ENCODE measurements around the gene CLDN20. TPM values are rescaled to one million over a fixed set of nuclear protein-coding genes. Genes with fewer than 3 reads are reported as not detected.
A peak's percentile ranks its signal among the peaks of the same experiment; 100 is the strongest.

CLDN20 gene
- total RNA-seq, 1 donor from 2014 or later, result not detected

DNA sequence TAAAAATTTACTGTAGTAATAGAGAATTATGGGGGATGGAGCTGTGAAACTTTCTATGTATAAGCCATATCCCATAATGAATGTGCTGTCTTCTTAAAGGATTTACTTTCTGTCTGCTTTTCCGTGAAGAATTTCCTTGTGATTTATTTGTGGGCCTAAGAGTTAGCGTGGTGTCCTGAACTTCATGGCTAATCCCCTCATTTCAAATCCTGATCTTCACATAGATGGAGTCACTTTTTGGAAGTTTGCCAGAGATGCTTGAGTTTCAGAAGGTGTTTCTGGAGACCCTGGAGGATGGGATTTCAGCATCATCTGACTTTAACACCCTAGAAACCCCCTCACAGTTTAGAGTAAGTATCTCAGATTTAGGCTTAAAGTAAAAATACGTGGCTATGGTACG, 19.4 kb upstream of the CLDN20 start:
- DNase-seq (ENCODE audit: extremely low read depth, low read depth, low spot score), result no peak

DNA sequence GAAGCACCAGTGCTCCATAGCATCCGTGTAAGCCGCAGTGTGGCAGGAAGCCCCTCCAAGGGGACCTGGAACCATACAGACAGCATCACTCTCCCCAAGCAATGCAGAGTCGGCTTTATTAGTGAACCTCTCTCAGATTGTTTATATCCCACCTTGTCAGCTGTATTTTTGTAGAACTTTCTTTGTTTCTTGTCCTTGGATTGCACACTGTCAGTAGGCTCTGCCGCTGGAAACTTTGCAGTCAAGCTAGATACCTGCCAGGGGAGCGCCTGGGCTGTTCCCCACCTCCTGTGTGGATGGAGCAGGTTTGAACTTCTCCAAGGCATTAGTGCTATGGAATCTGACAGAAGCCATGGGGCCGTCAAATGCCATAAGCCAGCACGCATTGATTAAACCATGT, 18.6 kb upstream of the CLDN20 start:
- DNase-seq (ENCODE audit: extremely low read depth, low read depth, low spot score), result no peak

DNA sequence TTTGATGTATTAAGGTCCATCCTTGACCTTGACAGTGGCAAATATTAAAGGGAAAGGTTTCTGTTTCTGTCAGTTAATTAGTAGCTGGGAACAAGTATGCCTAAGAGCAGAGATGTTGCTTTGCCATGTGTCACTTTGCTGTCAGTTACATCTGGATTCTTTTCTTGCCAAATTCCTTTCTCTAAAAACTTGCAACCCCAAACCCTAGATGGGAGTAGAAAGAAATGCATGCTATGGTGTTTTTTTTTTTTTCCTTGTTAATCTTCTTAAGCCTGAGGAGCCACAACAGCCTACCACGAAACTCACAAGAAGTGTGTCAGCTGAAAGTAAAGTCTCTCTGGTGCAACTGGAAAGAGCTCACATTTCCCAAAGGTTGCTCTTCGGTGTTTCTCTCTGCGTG, 18.0 kb upstream of the CLDN20 start:
- DNase-seq (ENCODE audit: extremely low read depth, low read depth, low spot score), result no peak

DNA sequence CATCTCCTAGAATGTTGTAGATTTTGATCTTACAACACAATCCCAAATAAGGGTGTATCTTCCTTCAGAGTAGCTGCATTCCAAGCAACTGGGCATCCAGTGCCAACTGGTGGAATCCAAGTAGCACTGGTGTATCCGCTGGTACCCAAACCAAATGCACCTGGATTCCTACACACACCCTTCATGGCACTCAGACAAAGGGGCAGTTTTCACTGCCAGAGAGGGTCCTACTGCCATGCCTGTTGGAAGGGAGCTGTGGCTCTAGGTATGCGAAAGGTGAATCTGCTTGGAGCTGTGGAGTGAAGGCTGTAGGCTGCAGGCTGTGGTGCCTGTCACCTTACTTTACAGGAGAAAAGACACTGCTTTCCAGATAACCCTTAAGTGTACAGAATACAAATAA, 17.0 kb upstream of the CLDN20 start:
- DNase-seq (ENCODE audit: extremely low read depth, low read depth, low spot score), result no peak

DNA sequence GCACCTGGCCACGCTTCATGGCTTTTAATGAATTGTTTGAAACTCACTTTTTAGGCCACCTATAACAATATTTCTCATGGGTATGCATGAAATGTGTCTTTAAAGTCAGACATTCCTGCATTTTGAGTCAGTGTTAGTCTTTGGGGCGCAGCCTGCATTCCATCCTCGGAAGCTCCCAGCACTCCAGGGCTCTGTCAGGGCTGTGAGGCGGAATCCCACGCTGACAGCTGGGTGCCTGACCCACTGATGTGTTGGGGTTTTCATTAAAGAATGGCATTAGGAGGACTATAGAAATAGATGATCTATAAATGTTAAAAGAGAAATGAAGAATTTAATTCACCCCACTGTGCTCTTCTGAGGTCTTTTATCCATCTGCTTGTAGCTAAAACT, 16.2 kb upstream of the CLDN20 start:
- DNase-seq (ENCODE audit: extremely low read depth, low read depth, low spot score), result no peak

DNA sequence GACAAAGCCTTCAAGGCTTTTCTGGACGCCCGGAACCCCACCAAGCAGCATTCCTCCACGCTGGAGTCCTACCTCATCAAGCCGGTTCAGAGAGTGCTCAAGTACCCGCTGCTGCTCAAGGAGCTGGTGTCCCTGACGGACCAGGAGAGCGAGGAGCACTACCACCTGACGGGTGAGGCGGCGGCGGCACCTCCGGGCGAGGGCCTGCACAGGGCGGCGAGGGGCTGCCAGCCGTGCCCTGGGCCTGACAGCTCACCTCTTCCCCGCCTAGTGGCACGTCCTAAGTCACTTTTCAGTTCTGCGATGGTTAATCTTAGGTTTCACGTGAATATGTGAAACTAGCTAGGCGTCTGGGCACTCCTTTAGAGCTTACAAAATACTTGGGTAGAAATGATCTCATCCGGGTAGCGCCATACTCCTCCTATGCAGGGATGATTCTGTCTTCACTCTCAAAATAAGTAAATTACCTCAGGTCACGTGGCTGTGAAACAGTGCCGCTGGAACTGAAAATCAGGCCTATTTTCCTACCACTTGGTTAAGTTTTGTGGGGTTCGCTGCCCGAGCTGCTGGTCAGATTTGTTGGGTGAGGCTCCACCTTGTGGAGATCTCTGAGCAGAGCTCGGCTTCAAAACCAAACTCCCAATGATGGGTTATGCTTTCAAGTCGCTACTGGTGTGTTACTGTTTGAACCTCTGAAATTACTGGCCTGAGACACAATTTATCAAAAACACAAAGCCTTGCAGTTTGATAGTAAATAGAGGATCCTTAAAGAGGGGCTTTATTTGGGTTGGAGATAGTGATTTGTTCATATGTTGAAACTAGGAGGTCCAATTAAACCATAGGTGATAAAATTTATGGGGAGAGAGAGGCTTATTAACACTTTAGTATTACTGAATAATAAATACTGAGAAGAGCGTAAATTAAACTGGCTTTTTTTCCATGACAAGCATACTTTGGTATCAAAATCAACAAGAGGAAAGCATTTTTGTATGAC, 15.5 kb upstream of the CLDN20 start:
- peak; percentile 31 for DNase-seq (ENCODE audit: extremely low read depth, low read depth, low spot score)

DNA sequence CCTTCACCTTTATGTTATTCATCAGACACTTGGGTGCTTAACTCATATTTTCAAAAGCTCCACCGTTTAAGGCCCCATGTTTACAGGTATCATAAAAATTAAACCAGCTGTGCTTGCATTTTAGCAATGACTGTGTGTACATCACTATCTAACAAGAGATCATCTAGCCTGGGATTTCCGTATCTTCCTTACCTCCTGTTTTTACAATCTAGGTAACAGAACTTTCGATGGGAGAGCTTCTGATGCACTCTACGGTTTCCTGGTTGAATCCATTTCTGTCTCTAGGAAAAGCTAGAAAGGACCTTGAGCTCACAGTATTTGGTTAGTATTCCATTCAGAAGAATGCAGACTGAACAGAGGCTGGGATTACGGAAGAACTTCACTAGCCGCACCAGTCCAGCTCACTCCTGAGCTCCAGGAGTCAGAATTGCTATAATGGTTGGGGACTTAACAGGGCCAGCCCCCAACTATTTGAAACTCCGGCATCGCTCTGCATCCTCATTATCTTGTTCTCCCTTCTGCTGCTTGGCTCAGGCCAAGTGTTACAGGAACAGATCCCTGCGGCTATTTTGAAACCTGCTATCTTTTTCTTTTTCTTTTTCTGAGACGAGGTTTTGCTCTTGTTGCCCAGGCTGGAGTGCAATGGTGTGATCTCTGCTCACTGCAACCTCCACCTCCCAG, 13.0 kb upstream of the CLDN20 start:
- no peak for DNase-seq (ENCODE audit: extremely low read depth, low read depth, low spot score)

DNA sequence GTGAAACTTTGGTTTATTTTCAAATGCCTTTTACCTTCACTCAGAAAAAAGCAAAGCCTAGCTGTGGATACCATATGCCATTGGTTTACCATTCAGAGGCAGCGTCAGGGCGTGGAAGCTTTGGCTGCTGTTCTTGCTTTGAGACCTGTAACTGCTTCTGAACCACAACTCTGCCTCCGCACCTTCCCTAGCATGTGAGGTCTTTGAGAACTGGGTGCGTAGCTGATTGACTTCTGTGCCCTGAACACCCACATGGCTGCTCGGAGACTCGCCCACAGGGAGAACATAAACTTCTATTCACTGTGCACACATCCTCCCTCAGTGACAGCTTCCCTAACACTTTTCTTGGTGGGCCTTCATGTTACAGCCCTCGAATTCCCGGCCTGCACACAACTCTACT, 11.2 kb upstream of the CLDN20 start:
- no peak for DNase-seq (ENCODE audit: extremely low read depth, low read depth, low spot score)

DNA sequence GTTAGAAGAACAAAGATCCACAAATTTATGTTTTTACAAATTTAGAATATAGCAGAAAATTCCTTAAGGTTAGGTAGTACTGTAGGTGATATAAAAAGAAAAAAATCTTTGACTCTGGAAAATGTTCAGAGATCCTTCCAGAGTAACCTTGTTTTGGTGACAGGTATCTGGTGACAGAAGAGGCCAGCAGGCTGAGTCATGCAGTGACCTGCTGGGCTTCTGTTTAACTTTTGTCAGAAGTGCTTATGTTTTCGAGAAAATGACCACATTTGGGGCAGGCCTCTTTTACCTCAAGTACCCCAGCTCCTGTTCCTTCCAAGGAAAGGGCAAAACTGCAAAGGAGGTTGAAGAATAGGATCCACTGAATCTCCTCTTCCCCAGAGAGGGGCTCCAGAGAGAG, 10.5 kb upstream of the CLDN20 start:
- DNase-seq (ENCODE audit: extremely low read depth, low read depth, low spot score), result no peak

DNA sequence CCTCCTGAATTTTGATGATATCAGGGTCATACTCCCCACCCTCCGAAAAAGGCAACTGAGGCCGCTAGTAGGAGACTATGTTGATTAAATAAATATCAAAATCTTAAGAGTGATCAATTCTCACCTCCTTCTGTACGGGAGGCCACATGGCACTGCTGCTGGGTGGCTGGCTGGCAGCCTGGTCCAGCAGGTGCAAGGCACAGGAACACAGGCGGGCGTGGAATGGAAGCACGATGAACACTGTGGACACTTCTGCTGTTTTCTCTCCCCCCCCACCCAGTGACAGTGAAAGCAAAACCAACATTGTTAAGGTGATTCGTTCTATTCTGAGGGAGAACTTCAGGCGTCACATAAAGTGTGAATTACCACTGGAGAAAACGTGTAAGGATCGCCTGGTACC, 9.7 kb upstream of the CLDN20 start:
- no peak for DNase-seq (ENCODE audit: extremely low read depth, low read depth, low spot score)

DNA sequence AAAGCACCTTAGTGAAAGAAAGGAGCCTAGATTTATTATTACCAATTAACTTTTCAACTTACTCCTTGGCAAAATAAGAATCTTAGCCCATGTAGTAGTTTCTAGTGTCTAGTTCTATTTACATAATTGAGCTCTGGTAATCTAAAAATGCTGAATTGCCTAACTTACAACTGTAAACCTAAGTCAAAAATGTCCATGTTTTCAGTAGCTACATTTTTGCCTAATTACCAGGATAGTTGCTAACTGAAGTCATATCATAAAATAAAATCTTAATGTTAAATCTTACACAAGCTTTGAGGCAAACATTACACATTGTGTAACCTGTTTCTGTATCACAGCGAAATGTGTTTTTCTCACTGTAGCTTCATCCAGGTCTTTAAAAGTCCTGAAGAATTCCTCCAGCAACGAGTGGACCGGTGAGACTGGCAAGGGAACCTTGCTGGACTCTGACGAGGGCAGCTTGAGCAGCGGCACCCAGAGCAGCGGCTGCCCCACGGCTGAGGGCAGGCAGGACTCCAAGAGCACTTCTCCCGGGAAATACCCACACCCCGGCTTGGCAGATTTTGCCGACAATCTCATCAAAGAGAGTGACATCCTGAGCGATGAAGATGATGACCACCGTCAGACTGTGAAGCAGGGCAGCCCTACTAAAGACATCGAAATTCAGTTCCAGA, 7.6 kb upstream of the CLDN20 start:
- no peak for DNase-seq (ENCODE audit: extremely low read depth, low read depth, low spot score)

DNA sequence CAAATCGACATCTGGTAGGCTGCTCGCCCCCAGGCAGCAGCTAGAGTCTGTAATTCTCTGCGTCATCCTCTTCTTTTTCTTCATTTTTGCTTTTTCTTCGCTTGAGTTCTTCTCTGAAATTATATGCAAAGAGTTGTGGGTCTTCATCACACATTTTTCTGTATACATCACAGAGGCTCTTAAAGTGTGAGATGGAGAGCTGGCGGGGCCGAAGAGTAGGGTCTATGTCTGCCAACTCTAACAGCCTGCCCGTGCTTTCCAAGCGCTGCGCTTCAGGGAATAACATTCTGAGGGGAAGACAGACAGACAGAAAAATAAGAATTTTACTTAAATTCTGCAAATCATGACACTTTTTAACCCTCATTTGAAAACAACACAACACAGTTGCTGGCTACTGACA, 6.0 kb upstream of the CLDN20 start:
- no peak for DNase-seq (ENCODE audit: extremely low read depth, low read depth, low spot score)

DNA sequence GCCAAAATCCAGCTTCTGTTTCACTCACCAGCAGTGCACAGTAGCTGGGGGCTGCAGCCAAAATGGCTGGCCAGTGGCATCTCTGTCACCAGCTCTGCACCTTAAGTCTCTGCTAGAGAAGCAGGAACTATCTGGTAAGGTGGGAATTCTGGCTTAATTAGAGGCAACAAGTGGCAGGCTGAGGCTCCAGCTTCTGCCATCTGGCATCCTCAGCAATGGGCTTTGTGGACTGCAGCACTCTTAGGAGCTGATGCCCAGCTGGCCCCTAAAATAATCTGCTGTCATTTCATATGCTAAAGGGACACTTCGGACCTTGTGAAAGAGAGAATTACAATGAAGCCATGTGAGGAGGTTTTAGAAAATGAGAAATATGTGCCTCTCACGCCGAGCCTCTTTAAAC, 4.6 kb upstream of the CLDN20 start:
- no peak for DNase-seq (ENCODE audit: extremely low read depth, low read depth, low spot score)

DNA sequence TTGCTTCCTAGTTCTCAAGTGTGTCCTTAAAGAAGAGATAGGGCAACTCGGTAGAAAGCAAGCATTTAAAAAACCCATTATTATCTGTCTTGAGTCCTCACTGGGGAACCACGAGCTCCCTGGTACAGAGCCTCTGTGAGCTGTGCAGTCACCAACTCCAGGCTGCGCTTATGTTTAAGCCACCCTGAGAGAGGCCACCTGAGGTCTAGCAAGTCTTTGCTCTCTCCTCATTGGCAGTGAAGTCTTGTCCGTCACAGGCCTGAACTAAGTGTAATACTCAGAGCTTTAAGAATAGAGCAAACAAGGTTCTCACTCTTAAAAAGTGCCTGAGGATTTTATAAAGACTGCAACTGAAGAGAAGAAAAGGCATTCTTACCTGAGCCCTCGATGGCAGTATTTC, 3.9 kb upstream of the CLDN20 start:
- DNase-seq (ENCODE audit: extremely low read depth, low read depth, low spot score), result no peak

DNA sequence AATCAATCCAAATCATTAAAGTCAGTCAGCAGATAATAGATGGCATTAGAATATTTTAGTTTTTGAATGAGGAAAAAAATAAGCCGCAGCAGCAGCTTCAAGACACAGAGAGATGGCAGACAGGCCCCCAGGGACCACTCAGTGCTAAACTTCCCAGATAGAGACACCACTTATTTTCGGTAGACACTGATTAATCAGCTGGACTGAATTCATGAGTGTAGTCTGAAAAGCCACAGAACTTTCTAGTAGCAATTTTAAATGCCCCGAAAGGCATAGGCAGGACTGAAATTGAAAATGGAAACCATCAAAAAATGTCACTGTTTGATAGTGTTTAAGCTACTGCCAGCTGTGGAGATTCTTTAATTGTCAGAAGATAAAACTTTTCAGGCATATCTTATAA, 3.1 kb upstream of the CLDN20 start:
- DNase-seq (ENCODE audit: extremely low read depth, low read depth, low spot score), result no peak

DNA sequence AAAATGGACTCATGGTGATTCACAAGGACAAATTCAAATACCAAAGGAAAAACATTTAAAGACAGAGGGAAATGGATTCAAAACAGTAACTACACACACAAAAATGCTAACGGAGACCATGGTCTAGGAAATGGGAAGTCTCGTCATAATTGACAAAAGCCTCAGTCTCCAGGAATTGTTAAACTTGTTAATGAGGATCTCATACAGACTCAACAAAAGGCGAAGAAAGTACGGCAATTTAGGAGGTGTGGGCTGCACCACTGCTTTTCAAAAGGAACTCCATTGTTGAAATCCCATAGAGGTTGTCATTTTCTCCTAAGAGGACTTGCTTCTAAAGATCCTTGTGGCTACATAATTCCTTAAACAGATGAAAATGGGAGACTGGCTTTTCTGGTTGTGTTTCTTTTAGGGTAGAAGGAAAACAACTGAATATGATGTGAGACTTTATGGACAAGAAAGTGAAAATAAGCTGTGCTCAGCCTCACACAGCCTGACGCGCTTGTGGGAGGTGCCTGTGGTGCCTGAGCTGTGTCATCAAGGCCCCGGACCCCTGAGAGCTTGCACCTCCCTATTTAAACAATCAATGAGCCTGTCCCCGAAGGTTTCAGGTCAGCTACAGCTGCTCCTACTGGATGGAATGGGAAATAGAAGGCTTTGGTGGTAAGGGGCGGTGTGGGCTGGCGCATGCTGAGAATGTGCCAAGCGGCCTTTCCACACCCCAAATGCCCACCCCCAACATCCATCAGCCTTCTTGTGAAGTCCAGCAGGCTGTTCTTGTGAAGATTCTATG, 2.5 kb upstream of the CLDN20 start:
- DNase-seq (ENCODE audit: extremely low read depth, low read depth, low spot score), result no peak

DNA sequence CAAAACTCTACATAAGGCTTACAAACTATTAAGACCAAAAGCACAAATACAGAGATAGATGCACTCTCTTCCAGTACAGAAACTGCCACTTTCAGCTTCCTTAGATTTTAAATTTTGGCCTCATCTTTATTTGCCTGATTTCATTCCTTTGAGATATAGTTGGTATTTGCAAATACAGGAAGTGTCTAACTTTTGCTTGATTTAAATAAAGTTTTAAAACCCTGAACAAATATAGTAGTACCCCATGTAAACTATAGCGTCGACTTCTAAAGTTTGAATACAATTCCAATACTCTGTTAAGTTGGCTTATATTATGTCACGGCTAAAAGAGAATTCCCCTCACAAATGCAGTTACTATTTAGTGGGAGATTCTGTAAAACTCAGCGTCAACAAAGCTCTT, 1.2 kb upstream of the CLDN20 start:
- no peak for DNase-seq (ENCODE audit: extremely low read depth, low read depth, low spot score)

DNA sequence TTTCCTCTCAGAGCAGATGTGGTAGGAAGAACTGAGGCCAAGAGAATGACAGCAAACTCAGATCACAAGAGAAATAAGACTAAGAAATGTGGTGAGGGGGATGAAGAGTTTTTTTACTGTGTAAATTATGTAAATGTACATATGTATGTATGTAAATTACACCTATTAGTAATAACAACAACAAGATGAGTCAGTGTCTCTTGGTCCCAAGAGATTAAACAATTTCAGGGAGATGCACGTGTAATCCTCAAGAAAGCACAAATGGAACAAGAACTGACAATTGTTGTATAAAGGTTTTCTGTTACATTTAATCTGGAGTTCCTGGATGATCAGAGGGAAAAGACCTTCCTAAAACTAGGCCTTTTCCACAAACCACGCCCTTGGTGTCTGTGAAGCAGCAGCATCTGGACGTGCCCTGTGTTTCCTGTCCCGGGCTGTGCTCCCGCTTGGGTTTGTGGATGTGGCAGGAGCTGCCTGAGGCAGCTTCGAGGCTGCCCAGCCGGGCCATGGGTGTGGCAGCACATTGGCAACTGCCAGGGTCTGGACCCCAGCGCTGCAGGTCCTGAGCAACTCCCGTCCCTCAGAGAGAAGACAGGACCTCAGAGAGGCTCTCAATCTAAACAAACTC, 994 bp downstream of the CLDN20 start:
- no peak for DNase-seq (ENCODE audit: extremely low read depth, low read depth, low spot score)

DNA sequence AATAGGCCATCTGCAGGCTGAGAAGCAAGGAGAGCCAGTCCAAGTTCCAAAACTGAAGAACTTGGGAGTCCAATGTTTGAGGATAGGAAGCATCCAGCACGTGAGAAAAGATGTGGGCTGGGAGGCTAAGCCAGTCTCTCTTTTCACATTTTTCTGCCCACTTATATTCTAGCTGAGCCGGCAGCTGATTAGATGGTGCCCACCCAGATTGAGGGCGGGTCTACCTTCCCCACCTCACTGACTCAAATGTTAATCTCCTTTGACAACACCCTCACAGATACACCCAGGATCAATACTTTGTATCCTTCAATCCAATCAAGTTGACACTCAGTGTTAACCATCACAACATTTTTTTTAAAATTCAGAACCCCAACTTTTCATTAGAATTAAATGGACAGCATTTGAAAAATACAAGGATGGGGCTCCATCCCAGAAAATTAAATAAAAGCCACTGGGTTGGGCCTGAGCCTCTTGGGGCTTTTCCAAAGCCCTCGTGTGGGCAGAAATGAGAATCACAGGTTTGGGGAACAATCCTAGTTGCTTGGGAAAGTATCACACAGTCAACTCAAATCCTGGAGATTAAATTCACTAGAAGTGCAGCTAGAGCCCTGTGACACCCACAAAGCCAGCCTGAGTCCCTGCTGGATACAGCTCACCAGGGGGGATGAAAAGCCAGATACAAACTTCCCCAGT, 2.2 kb downstream of the CLDN20 start:
- no peak for DNase-seq (ENCODE audit: extremely low read depth, low read depth, low spot score)

DNA sequence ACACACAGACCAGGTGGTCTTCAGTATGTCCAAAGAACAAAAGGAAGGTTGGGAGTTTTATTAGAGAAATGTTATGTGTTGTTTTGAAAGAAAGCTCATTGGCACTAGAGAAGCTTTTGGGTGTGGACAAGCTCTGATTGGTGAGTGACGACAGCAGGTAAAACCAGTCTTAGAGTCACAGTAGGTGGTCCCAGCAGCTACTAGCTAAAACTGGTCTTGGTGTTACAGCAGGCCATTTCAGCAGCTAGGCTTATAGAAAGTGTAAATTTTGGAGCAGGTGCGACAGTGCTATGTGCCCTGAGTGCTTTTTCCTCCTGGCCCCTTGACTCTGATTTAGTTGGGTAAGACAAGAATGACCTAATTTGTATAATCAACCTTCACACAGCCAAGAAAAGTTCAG, 3.6 kb downstream of the CLDN20 start:
- DNase-seq (ENCODE audit: extremely low read depth, low read depth, low spot score), result no peak
